HepG2 (cell line): ENCODE data around the gene TSHZ2. TPM values are rescaled to one million over a fixed set of nuclear protein-coding genes. Genes with fewer than 3 reads are reported as not detected.

ENCODE experiments used
- AGO2 ChIP-seq: fragments of 200-400 bp; formaldehyde crosslinking; optimal IDR thresholded peaks from 2 replicates; pipeline ENCODE3; 2017; ENCODE audit warnings: mild to moderate bottlenecking, low read depth, low read length, moderate library complexity
- CBFB ChIP-seq: sonication (generic); formaldehyde crosslinking; IDR thresholded peaks from 2 replicates; pipeline ENCODE4 v1.4.0; 2020; ENCODE audit warnings: missing genetic modification reagents
- HDAC6 ChIP-seq: fragments of 200-600 bp; sonication (generic); IDR thresholded peaks from 2 replicates; pipeline ENCODE4 v1.7.0; 2017; ENCODE audit warnings: mild to moderate bottlenecking, antibody characterized with exemption, low read length, low read depth
- HOXD1 ChIP-seq: sonication (generic); formaldehyde crosslinking; IDR thresholded peaks from 2 replicates; pipeline ENCODE4 v1.5.0; 2020; ENCODE audit warnings: missing genetic modification reagents
- TRAFD1 ChIP-seq: sonication (generic); formaldehyde crosslinking; IDR thresholded peaks from 2 replicates; pipeline ENCODE4 v1.5.1; 2020; ENCODE audit warnings: missing genetic modification reagents, mild to moderate bottlenecking, borderline replicate concordance
- ZBTB39 ChIP-seq: sonication (generic); formaldehyde crosslinking; IDR thresholded peaks from 2 replicates; pipeline ENCODE4 v1.5.0; 2020; ENCODE audit warnings: missing genetic modification reagents
- ZFAT ChIP-seq: sonication (generic); formaldehyde crosslinking; conservative IDR thresholded peaks from 2 replicates; pipeline ENCODE4 v1.8.1; 2023; ENCODE audit warnings: missing genetic modification reagents, inconsistent platforms
- ZNF251 ChIP-seq: sonication (generic); formaldehyde crosslinking; IDR thresholded peaks from 2 replicates; pipeline ENCODE4 v1.9.0; 2021; ENCODE audit warnings: mild to moderate bottlenecking, missing genetic modification reagents
- ZNF367 ChIP-seq: sonication (generic); formaldehyde crosslinking; IDR thresholded peaks from 2 replicates; pipeline ENCODE4 v1.4.0; 2020; ENCODE audit warnings: missing genetic modification reagents, borderline replicate concordance
- ZNF724P ChIP-seq: sonication (generic); formaldehyde crosslinking; IDR thresholded peaks from 2 replicates; pipeline ENCODE4 v1.8.0; 2022; ENCODE audit warnings: missing genetic modification reagents, borderline replicate concordance
- ZNF776 ChIP-seq: sonication (generic); formaldehyde crosslinking; IDR thresholded peaks from 2 replicates; pipeline ENCODE4 v1.4.0; 2020; ENCODE audit warnings: mild to moderate bottlenecking, missing genetic modification reagents
- polyA plus RNA-seq, 8 experiments: library from polyadenylated mRNA; depleted of rRNA in 3 of 8; stranded (reverse) in 7 of 8; unstranded in 1 of 8; fragments of >200 nt; fragmentation: Illumina TruSeq in 4 of 8; extraction: Trizol in 4 of 8; gene quantifications; 2 replicates each; pipeline versions ENCODE4 v1.2.1 to v1.2.3, GENCODE V29; 2011 to 2016; ENCODE audit warnings: low read depth in 4 of 8, missing spikeins in 1 of 8, mixed read lengths in 1 of 8; ENCODE audit not compliant: insufficient read depth in 1 of 8
- total RNA-seq, 5 experiments: library from RNA; depleted of rRNA; stranded (reverse); fragments of >200 nt; fragmentation: Illumina TruSeq; extraction: Trizol; gene quantifications; 2 replicates each; pipeline ENCODE4 v1.2.3, GENCODE V29; 2016; ENCODE audit warnings: low read depth in 1 of 5

TSHZ2 gene
- total and polyA plus RNA-seq, 2 of the 13 experiments (the other 11 are each of a cell fraction or from before 2014, with no cell fraction given), result 0.01 TPM; not detected in 1

GRCh38 chr20:53077373-53078205, 105.4 kb downstream of the TSHZ2 start (continued):
- TF ChIP-seq HDAC6 (no peak), ZNF251 (CRISPR knock-in tag) (no peak), AGO2 (no peak), CBFB (CRISPR knock-in tag) (no peak), ZNF776 (CRISPR knock-in tag) (no peak), ZBTB39 (CRISPR knock-in tag) (no peak), ZNF724P (CRISPR knock-in tag) (no peak), TRAFD1 (CRISPR knock-in tag) (no peak), ZFAT (no peak), ZNF367 (CRISPR knock-in tag) (no peak), HOXD1 (CRISPR knock-in tag) (0 out of 2 replicates have a peak, but pooled peaks have one; percentile 71)
